ENCODE data around the gene LMO2. TPM values are rescaled to one million over a fixed set of nuclear protein-coding genes. Genes with fewer than 3 reads are reported as not detected.

Gene LMO2
- total and polyA plus RNA-seq, 12 donors, result 3.9 to 16.9 (median 9.8) TPM

GRCh38 chr11:33864479-33864878, 27.4 kb downstream of the LMO2 start:
- no peak overlapping the region for H3K4me3 ChIP-seq
- ATAC-seq, result peak in 2 of 8 donors; percentile 26 to 27
- no peak for DNase-seq
- TF ChIP-seq CTCF (IDR thresholded peaks at IDR 0.05), result no peak
- peaks cover 0 to 17% (median 0%) of the 10 kb centered on the region in 7 donors for H3K27me3 ChIP-seq
- no peak overlapping the region for H3K27ac ChIP-seq
- intact Hi-C loops (cut with DNase I), result loop anchor here in 1 of 10 donors (5.0 kb wide), 2 partner anchors 493 to 1968 kb away; partner anchors contain the start of gene ABTB2
- WGBS, 2 donors, result 69 to 76% methylated on average over 16 of the region's 16 CpGs
- H3K36me3 ChIP-seq, result peaks cover 0 to 58% (median 0%) of the 10 kb centered on the region in 9 donors
- peaks cover 0 to 55% (median 7%) of the 10 kb centered on the region in 9 donors for H3K4me1 ChIP-seq
- H3K9me3 ChIP-seq, result no peaks in the 10 kb centered on the region

GRCh38 chr11:33863418-33864172, 28.3 kb downstream of the LMO2 start:
- Histone ChIP-seq H3K36me3 (peaks cover 0 to 65% (median 0%) of the 10 kb centered on the region in 9 donors), H3K9me3 (no peaks in the 10 kb centered on the region), H3K4me3 (no peak overlapping the region), H3K27me3 (peaks cover 0 to 11% (median 0%) of the 10 kb centered on the region in 7 donors), H3K27ac (no peak overlapping the region), H3K4me1 (peaks cover 0 to 55% (median 7%) of the 10 kb centered on the region in 9 donors)
- DNase-seq (no peak), ATAC-seq (no peak)
- WGBS, 2 donors, result 83 to 90% methylated on average over 7 of the region's 7 CpGs
- intact Hi-C loops (cut with DNase I), result loop anchor here in 1 of 10 donors (5.0 kb wide), 2 partner anchors 494 to 1969 kb away; partner anchors contain the start of gene ABTB2
- no peak for TF ChIP-seq CTCF (IDR thresholded peaks at IDR 0.05)

- no peak overlapping the region for H3K4me3 ChIP-seq
- H3K27ac ChIP-seq, result no peak overlapping the region
- WGBS, 2 donors, result 85 to 86% methylated on average over 6 of the region's 6 CpGs
- H3K4me1 ChIP-seq, result peaks cover 0 to 52% (median 9%) of the 10 kb centered on the region in 9 donors
- intact Hi-C loops (cut with DNase I), result loop anchor here in 2 of 10 donors (2.0 to 5.0 kb wide), 3 partner anchors 107 to 1970 kb away; partner anchors contain the start of gene ABTB2 (in 1 of the 2)
- no peak for DNase-seq
- H3K36me3 ChIP-seq, result peaks cover 0 to 69% (median 0%) of the 10 kb centered on the region in 9 donors
- no peak for TF ChIP-seq CTCF (IDR thresholded peaks at IDR 0.05)
- ATAC-seq, result no peak
- H3K27me3 ChIP-seq, result peaks cover 0 to 11% (median 1%) of the 10 kb centered on the region in 7 donors
- H3K9me3 ChIP-seq, result no peaks in the 10 kb centered on the region
These were observed 29.8 kb downstream of the LMO2 start for GRCh38 chr11:33861941-33862589.

- Histone ChIP-seq H3K27ac (no peak overlapping the region), H3K9me3 (no peaks in the 10 kb centered on the region), H3K27me3 (peaks cover 0 to 12% (median 0%) of the 10 kb centered on the region in 7 donors), H3K36me3 (peaks cover 0 to 72% (median 0%) of the 10 kb centered on the region in 9 donors), H3K4me1 (peaks cover 0 to 45% (median 8%) of the 10 kb centered on the region in 9 donors), H3K4me3 (no peak overlapping the region)
- DNase-seq, result no peak
- no peak for TF ChIP-seq CTCF (IDR thresholded peaks at IDR 0.05)
- 76 to 80% methylated on average over 6 of the region's 6 CpGs for WGBS, 2 donors
- ATAC-seq, result no peak
- intact Hi-C loops (cut with DNase I), result loop anchor here in 2 of 10 donors (2.0 to 5.0 kb wide), 3 partner anchors 107 to 1971 kb away; partner anchors contain the start of gene ABTB2 (in 1 of the 2)
These were observed 30.5 kb downstream of the LMO2 start for GRCh38 chr11:33861386-33861785.

All from heart right ventricle (tissue), 16 donors.